ENCODE data around the gene PFN1. TPM values are rescaled to one million over a fixed set of nuclear protein-coding genes. Genes with fewer than 3 reads are reported as not detected.

Gene PFN1
- total RNA-seq, 1 donor from 2014 or later: 509 TPM

GRCh38 chr17:4951486-4951885, 3.2 kb upstream of the PFN1 start:
- H3K9me3 Mint-ChIP-seq (ENCODE audit: unreplicated experiment): no peaks in the 10 kb centered on the region
- no peak overlapping the region for H3K27ac Mint-ChIP-seq (ENCODE audit: unreplicated experiment)
- H3K4me1 Mint-ChIP-seq (ENCODE audit: unreplicated experiment): peaks cover 34% of the 10 kb centered on the region
- H3K27me3 Mint-ChIP-seq (ENCODE audit: unreplicated experiment): no peaks in the 10 kb centered on the region
- no peak for DNase-seq (ENCODE audit: extremely low spot score, unreplicated experiment)
- peaks cover 5% of the 10 kb centered on the region for H3K36me3 Mint-ChIP-seq (ENCODE audit: unreplicated experiment)
- no peak for TF ChIP-seq CTCF (IDR thresholded peaks at IDR 0.05)
- H3K4me3 Mint-ChIP-seq (ENCODE audit: unreplicated experiment): peak overlapping the region; percentile 65

GRCh38 chr17:4950746-4951204, 2.4 kb upstream of the PFN1 start, which contains the start of gene ENO3:
Gene ENO3, plus strand, starts transcription at chr17:4951119. Its CDS starts 711 bp downstream, at chr17:4951830.
- Mint-ChIP-seq H3K4me3 (ENCODE audit: unreplicated experiment) (peak within 1 kb of the TSS; percentile 65), H3K27ac (ENCODE audit: unreplicated experiment) (peak within 1 kb of the TSS; percentile 76), H3K9me3 (ENCODE audit: unreplicated experiment) (no peaks in the 10 kb centered on the region), H3K4me1 (ENCODE audit: unreplicated experiment) (peaks cover 40% of the 10 kb centered on the region), H3K36me3 (ENCODE audit: unreplicated experiment) (peaks cover 5% of the 10 kb centered on the region), H3K27me3 (ENCODE audit: unreplicated experiment) (no peaks in the 10 kb centered on the region)
- no peak for TF ChIP-seq CTCF (IDR thresholded peaks at IDR 0.05)
- DNase-seq (ENCODE audit: extremely low spot score, unreplicated experiment): no peak

GRCh38 chr17:4950075-4950745, 1.9 kb upstream of the PFN1 start:
- peak overlapping the region; percentile 76 for H3K27ac Mint-ChIP-seq (ENCODE audit: unreplicated experiment)
- peaks cover 46% of the 10 kb centered on the region for H3K4me1 Mint-ChIP-seq (ENCODE audit: unreplicated experiment)
- H3K9me3 Mint-ChIP-seq (ENCODE audit: unreplicated experiment): no peaks in the 10 kb centered on the region
- H3K27me3 Mint-ChIP-seq (ENCODE audit: unreplicated experiment): no peaks in the 10 kb centered on the region
- DNase-seq (ENCODE audit: extremely low spot score, unreplicated experiment): no peak
- TF ChIP-seq CTCF (IDR thresholded peaks at IDR 0.05): no peak
- peak overlapping the region; percentile 65 for H3K4me3 Mint-ChIP-seq (ENCODE audit: unreplicated experiment)
- peaks cover 10% of the 10 kb centered on the region for H3K36me3 Mint-ChIP-seq (ENCODE audit: unreplicated experiment)

DNA sequence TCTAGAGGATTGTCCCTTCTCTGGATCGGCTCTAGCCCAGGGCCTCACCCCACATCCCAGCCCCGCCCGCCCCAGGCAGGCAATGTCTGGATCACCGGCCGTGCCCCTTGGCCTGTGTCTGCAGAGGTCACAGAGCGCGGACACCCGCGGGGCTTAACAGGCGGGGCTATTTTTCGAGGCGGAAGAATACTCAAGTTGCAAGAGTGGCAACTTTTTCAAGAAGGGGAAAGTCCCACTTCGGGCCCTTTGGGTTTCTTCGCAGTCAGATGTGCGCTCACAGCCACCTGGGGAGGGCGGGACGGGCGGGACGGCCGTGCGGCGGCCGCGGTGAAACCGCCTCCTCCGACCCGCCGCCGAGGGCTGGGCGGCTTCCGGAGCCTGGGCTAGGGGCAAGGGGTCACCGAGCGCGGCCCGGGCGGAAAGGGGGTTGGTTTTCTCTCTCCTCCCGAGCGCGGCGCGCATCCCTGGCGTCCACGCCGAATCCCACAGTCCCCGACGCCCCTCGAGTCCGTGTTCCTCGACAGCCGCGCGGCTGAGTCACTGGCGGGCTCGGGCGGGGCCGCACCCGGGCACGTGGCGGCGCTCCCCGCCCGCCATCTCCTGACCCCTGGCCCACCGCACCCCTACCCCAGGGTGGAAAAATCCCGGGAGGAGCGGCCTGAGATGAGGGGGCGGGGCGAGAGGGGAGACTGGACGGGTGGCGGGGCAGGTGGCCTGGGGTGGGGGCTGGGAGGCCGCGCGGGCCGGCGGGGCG, 1.2 kb upstream of the PFN1 start:
- peak overlapping the region; percentile 83 for H3K27ac Mint-ChIP-seq (ENCODE audit: unreplicated experiment)
- H3K36me3 Mint-ChIP-seq (ENCODE audit: unreplicated experiment): peaks cover 12% of the 10 kb centered on the region
- H3K4me1 Mint-ChIP-seq (ENCODE audit: unreplicated experiment): peaks cover 53% of the 10 kb centered on the region
- no peak for TF ChIP-seq CTCF (IDR thresholded peaks at IDR 0.05)
- no peaks in the 10 kb centered on the region for H3K27me3 Mint-ChIP-seq (ENCODE audit: unreplicated experiment)
- no peaks in the 10 kb centered on the region for H3K9me3 Mint-ChIP-seq (ENCODE audit: unreplicated experiment)
- DNase-seq (ENCODE audit: extremely low spot score, unreplicated experiment): peak; percentile 86
- peak overlapping the region; percentile 72 for H3K4me3 Mint-ChIP-seq (ENCODE audit: unreplicated experiment)

- Mint-ChIP-seq H3K9me3 (ENCODE audit: unreplicated experiment) (no peaks in the 10 kb centered on the region), H3K27me3 (ENCODE audit: unreplicated experiment) (no peaks in the 10 kb centered on the region), H3K4me3 (ENCODE audit: unreplicated experiment) (peak overlapping the region; percentile 92)
These were observed 596 bp upstream of the PFN1 start for GRCh38 chr17:4948931-4949320.

More at GRCh38 chr17:4948931-4949320, 596 bp upstream of the PFN1 start:
- no peak for TF ChIP-seq CTCF (IDR thresholded peaks at IDR 0.05)
- Mint-ChIP-seq H3K36me3 (ENCODE audit: unreplicated experiment) (peaks cover 12% of the 10 kb centered on the region), H3K4me1 (ENCODE audit: unreplicated experiment) (peaks cover 55% of the 10 kb centered on the region), H3K27ac (ENCODE audit: unreplicated experiment) (peak overlapping the region; percentile 96)
- DNase-seq (ENCODE audit: extremely low spot score, unreplicated experiment): peak; percentile 95

Data from osteocyte (in vitro differentiated cells).